GM21367 (cell line): ENCODE measurements around the gene SLC25A5.
A peak's percentile ranks its signal among the peaks of the same experiment; 100 is the strongest.
"Not testable (repeated sequence)": the region's sequence is repeated elsewhere in the genome, so short reads cannot be mapped to it uniquely, and the experiment has no call there.

Source experiments
- ATAC-seq: cut with Tn5 transposase; IDR thresholded peaks from one replicate; pipeline ENCODE4 v1.9.1; 2021; ENCODE audit not compliant: unreplicated experiment

SLC25A5 gene

DNA sequence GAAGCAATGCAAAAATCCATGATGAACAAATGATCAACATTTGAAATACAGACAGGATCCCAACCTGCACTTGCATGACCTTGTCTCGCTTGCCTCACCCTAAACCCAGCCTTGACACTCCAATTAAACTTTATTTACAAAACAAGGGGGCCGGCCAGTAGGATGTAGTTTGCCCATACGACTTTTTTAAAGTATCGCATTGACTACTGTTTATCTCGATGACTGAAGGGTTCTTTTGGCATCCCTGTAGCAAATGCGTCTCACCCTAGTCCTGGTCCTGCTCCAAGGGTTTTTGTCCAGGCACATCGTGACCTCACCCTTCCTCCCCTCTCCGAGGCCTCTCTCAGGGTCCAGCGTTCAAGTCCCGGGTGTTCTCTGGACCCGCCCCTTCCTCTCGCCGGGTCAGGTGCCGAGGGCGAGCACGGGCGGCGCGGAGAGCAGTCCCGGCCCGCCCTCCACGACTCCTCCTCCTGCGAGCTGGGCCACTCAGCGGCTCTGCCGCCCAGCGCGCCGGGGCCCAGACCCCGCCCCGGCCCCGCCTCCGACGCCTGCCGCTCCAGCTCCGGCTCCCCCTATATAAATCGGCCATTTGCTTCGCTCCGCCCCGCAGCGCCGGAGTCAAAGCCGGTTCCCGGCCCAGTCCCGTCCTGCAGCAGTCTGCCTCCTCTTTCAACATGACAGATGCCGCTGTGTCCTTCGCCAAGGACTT, at the start of gene SLC25A5:
Gene SLC25A5 (plus strand): TSS at position 603 of the 709 bp plus-strand sequence. CDS start 72 bp downstream, at position 675.
- ATAC-seq: peak; percentile 85

DNA sequence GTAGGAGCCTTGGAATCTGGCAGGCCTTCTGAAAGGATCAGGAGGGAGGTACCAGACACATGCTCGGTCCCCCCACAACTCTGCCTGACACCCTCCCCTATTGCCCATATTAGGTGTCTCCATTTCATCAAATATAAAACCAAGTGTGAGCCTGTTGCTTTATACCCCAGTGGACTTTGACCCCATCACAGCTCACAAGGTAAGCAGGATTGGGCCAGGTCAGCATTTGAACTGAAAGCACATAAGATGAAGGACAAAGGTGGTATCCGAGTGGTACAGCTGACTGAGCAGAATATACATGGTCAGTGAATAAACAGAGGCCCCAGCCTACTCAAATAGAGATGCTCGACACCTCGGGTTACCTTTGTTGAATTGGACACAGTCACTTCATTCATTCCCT, 49.1 kb upstream of the SLC25A5 start:
- ATAC-seq: no peak

GRCh38 chrX:119419898-119420297, 48.3 kb upstream of the SLC25A5 start:
- no peak for ATAC-seq

DNA sequence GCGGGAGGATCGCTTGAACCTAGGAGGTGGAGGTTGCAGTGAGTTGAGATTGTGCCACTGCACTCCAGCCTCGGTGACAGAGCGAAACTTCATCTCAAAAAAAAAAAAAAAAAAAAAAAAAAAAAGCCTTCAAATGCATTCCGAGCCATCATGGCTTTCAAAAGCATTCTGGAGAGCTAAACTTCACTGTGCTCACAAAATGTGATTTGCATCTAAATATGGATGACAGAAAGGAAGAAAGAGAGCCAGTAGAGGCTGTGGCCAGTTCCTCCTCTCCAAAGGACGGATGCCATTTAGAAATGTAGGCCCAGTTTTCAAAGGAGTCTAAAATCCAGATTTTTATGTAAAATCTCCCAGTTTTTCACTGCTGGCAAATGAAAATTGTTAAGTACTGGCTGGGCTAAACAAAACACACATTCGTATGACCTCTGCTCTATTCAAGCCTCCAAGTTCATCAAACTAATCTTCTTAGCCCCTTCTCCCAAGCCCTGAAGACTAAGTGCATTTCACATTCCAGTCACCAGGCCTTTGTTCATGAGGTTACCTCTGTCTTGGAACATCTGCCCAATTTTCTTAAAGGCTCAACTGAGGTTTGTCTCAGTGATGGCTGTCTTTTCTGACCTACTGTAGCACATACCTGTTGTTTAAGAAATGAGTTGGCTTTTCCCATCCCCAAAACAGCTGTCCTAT, 47.1 kb upstream of the SLC25A5 start:
- no peak for ATAC-seq

DNA sequence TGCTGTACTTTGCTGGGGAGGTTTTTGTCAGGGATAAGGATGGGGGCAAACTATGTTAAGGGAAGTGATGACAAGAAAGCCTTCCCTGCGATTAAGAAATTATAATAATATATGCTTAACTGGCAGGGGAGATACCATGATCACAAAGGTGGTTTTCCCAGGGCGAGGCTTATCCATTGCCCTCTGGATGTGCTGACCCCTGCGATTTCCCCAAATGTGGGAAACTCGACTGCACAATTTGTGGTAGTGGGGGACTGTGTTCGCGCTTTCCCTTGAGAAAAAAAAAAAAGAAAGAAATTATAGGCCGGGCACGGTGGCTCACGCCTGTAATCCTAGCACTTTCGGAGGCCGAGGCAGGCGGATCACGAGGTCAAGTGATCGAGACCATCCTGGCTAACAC, 44.6 kb upstream of the SLC25A5 start:
- ATAC-seq: no peak

- ATAC-seq: no peak
Measured at GRCh38 chrX:119424999-119425398, 43.2 kb upstream of the SLC25A5 start.

DNA sequence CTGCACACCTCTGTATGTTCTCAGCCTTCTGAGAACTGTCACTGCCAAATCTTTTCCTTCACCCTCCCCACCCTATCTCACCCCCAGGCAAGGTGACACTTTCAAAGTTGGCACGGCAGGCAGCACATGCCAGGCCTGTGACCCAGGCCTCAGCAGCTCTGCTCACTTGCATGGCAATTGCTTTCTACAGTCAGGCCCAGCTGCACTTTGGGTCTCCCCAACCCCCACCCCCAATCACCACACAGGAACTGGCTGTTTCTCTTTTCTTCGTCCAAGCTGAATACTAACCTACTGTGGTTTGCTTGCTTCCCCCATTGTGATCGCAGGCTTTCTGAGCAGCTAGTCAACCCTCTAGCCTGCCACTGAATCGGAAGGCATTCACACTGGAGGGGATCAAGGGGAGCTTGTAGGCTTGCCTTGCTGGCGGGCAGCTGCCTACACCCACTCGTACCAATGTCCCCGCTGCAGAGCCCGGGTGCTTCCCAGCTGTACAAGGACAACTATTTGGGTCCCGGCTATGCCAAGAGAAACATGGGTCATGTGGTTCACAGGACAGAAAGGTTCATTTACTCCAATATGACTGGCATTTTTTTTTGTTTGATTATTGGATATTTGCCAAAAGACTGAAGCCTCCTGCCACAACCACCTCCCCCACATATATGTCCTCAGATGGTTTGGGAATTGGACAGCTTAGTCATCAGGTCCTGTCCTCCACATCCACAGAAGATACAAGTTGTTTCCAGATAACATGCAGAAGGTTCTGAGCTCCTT, 41.0 kb upstream of the SLC25A5 start:
- ATAC-seq: peak; percentile 81

GRCh38 chrX:119427795-119428185, 40.5 kb upstream of the SLC25A5 start:
- ATAC-seq: no peak

- ATAC-seq: no peak
Measured at GRCh38 chrX:119429471-119429870, 38.8 kb upstream of the SLC25A5 start.

GRCh38 chrX:119441295-119441694, 26.9 kb upstream of the SLC25A5 start:
- not testable (repeated sequence) for ATAC-seq

GRCh38 chrX:119442286-119442685, 26.0 kb upstream of the SLC25A5 start:
- no peak for ATAC-seq

- no peak for ATAC-seq
Measured at GRCh38 chrX:119453202-119453601, 15.0 kb upstream of the SLC25A5 start.

- no peak for ATAC-seq
Measured at GRCh38 chrX:119455264-119455663, 13.0 kb upstream of the SLC25A5 start.

- no peak for ATAC-seq
Measured at GRCh38 chrX:119459181-119459580, 9.1 kb upstream of the SLC25A5 start.

DNA sequence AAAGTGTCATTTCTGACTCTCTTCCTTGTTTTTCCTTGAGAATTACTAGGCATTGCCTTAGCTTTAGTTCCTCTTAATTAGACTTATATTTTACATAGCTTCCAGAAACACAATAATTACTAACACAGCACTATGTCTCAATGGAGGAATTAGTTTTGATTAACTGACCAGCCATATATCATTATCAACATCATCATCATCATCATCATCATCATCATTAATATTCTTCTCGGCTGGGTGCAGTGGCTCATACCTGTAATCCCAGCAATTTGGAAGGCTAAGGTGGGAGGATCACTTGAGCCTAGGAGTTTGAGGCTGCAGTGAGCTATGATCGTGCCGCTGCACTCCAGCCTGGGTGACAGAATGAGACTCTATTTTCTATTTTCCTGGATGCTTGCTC, 2.7 kb upstream of the SLC25A5 start:
- no peak for ATAC-seq

- no peak for ATAC-seq
Measured at GRCh38 chrX:119466970-119467369, 1.3 kb upstream of the SLC25A5 start.

GRCh38 chrX:119467433-119467832, 811 bp upstream of the SLC25A5 start:
- ATAC-seq: no peak

DNA sequence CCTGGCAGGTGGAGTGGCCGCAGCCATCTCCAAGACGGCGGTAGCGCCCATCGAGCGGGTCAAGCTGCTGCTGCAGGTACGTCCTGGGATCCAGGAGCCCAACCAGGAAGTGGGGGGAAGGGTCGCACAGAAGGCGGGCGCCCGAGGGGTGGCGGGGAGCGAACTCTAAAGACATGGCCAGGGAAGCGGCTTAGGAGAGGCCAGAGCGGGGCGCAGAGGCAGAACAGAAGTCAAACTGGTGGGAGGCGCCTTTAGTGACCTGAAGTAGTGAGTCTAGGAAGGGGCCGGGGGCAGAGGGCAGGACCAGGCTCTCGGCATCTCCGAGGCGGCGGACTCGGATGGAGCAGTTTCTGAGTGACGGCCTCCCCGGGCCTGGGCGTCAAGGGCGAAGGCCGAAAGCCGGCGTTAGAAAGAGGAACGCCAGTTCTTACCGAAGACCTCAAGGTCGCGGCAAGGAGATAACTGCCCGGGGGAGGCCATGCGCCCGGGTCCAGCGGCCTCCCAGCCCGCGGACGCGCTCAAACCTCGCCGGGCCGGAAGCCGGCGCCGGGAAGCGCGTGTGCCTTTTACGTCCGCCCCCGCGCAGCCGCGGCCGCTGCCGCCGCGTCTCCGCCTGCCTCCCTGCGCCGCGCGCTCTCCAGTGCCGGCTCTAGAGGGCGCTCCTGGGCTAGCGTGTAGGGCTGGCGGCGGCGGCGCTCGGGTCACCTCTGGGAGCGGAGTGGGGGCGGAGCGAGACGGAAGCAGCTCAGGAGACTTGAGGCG, 488 bp downstream of the SLC25A5 start:
- ATAC-seq: peak; percentile 62

DNA sequence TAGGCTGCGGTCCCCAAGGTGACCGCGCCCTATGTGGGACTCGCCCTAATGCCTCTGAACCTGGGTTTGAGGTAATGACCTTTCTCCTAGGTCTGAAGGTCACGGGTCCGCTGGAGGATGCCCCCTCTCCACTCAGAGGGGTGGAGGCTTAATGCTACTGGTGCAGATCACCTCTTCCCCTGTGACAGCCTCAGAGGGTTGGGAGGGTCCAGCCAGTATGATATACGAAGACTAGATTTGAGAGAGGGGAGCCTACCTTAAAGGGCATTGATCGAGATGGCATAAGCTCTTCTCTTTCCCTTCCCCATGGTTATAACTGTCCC, 1.0 kb downstream of the SLC25A5 start:
- ATAC-seq: no peak

DNA sequence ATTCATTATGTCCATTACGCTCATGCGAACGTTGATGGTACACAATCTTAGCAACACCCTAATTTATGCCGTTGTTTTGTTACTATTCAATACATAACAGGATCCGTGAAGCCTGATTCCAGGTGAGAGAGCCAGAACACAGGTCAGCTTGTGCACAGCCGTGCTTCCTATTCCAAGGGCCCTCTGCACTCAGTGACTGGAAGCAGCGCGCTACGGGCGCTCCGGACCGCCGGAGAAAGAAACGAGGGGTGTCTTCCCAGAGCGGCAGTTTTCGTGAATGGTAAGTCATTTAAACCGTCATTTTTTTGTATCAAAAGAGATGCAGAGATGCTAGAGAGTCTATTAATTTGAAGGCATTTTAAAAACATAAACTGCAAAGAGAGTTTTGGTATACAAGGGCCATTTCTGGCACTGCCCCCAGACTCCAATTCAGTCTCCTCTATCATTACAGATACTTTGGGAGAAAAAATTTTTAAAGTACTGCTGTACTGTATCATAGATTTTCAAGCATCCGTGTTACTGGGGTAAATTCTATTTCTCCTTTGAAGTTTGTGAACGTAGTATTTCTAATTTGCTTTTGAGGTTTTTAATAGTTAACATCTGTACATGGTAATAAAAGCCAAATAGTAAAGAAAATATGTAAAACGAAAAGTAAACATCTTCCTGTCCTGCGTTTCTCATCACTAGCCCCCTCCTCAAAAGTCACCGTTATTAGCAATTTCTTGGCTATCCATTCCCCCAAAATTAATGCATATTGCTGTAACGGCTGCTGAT, 6.6 kb downstream of the SLC25A5 start:
- ATAC-seq: no peak
